ENCODE measurements around the gene MT1G.
"Not testable (repeated sequence)": the region's sequence is repeated elsewhere in the genome, so short reads cannot be mapped to it uniquely, and the experiment has no call there.

The MT1G gene

DNA sequence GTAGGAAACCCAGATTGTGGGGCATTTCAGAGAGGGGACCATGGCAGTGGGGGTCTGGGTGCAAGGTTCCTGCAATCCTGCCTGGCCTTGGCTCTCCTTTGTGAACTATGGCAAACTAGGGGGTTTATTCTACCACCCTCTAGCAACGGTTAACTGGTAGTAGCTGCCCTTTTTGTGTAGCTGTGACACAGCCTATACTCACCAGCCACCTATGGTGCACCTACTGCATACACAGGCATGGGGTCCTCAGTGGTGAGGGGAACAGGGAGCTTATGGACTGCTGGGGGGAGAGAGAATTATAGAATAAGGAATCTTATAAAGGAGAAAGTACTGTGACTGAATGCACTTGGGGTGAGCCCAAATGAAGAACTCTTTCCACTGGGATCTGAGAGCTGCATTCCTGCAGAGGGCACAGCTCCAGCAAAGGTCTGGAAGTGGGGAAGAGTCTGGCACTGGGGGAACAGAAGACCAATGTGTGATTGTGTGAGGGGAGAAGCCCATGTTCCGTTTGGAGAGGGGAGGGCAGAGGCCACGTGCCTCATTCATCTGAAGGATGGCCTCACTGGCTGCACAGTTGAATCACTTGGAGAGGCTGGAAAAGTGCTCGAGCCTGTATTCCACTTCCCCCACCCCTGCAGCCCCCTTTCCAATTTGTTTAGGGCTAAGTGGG lies 16.5 kb upstream of the MT1G start:
- DNase-seq: no peak

- no peak for DNase-seq
Observed at GRCh38 chr16:56683424-56684172, 15.7 kb upstream of the MT1G start.

- no peak for DNase-seq
Observed at GRCh38 chr16:56682703-56683397, 15.0 kb upstream of the MT1G start.

DNA sequence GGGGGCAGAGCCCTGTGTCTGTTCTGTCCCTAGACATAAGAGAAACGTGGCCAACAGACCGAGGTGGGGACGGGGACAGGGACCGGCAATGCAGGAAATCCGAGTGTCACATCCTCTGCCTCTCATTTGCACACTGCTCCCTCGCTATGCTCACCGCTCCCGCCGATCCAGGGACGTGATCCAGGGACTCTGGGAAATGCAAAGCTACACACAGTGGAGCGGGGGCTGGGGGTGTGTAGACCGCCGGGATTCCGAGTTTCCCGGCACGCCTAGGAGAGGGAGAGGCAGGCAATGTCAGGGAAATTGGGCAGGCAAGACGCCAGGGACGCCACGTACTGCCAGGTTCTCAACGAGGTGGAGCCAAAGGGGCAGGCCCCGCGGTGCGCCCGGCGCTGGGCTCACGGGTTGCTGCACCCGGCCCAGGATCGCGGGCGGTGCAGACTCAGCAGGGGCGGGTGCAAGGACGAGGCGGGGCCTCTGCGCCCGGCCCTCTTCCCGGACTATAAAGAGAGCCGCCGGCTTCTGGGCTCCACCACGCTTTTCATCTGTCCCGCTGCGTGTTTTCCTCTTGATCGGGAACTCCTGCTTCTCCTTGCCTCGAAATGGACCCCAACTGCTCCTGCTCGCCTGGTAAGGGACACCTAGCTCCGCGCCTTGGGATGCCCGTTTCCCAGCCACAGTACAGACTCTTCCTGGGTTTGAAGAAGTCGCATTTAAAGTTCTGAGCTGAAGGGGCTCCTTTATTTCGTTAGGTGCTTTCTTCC lies 14.3 kb upstream of the MT1G start, which contains the start of gene MT1X:
Gene MT1X, plus strand, starts transcription at position 532 of the 764 bp plus-strand sequence. Its CDS starts 71 bp downstream, at position 603.
- peak; percentile 47 to 60 for DNase-seq

GRCh38 chr16:56679818-56680217 lies 12.0 kb upstream of the MT1G start:
- DNase-seq: no peak

- DNase-seq: no peak
Observed at GRCh38 chr16:56679078-56679730, 11.3 kb upstream of the MT1G start.

- DNase-seq: no peak
Observed at GRCh38 chr16:56677474-56677873, 9.6 kb upstream of the MT1G start.

GRCh38 chr16:56675685-56676210 lies 7.9 kb upstream of the MT1G start:
- no peak for DNase-seq

GRCh38 chr16:56674570-56674969 lies 6.7 kb upstream of the MT1G start:
- not testable (repeated sequence) for DNase-seq

GRCh38 chr16:56673921-56674320 lies 6.1 kb upstream of the MT1G start:
- no peak for DNase-seq

DNA sequence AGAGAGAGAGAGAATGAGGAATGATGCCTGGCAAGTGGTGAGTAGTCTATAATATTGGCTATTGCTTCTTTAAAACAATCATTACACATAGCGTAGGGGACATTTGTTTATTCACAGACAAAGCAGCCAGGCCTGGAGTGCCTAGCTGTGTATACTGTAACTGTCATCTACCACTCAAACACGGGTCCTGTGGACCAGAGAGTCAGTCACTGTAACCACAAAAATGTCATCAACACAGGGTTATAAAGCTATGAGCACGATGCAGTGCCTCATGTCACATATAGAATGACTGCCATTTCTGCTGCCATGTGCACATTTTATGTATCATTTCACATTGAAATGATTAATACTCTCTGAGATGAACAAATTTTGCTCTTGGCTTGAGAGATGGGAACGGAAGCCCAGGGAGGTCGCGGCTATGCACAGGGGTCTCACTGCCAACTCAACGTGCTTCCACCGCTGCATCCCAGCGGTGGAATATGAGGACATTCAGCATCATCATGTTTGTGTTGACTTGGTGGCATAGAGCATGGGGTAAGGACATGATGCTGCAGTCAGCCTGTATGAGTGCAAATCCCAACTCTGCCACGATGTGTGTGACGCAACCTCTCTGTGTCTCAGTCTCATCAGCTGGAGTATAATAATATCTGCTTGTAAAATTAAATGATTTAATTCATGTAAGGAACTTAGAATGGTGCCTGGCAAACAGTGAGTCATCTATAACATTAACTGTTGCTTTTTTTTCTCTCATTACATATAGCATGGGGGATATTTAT lies 5.1 kb upstream of the MT1G start:
- DNase-seq: no peak

GRCh38 chr16:56672171-56672570 lies 4.3 kb upstream of the MT1G start:
- not testable (repeated sequence) for DNase-seq

- DNase-seq: not testable (repeated sequence)
Observed at GRCh38 chr16:56671691-56672090, 3.8 kb upstream of the MT1G start.

DNA sequence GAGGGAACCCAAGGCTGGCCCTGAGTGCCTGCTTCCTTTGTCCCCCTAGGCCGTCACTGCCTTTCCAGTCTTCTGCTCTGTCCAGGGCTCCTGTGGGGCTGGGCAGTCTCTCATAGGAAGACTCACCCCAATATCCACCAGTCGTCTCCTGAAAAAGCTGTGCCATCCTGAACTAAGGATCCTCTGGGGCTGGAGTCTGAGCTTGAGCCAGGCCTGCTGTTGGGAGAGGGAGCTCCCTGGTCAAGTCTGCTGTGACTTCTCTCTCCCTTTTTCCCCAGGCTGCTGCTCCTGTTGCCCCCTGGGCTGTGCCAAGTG lies 2.7 kb upstream of the MT1G start:
- DNase-seq: no peak

DNA sequence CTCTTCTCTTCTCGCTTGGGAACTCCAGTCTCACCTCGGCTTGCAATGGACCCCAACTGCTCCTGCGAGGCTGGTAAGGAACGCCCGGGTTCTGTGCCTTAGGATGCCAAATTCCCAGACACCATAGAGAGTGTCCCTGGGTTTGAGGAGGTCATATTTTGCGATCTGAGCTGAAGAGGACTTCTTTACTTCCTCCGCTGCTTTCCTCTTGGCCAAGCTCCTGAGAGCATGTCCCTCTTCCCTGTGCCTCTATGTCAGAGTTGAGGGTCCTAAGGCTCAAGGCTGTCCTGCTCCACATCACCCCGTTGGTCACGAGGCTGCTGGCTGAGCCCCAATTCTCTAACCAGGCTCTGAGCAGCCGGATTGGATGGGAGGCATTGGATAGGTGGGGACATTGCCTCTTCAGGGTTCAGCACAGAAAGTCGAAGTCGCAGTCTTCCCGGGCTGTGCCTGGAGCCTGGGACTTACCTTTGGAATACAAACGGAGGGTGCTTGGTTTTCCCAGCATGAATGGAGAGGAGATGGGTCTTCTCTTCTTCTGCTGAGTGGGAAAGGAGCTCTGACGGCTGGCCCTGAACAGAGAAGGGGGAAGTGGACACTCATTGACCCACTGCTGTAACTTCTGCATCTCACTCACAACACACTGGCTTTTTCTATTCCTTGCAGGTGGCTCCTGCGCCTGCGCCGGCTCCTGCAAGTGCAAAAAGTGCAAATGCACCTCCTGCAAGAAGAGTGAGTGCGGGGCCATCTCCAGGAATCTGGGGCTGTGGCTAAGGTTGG lies 2.2 kb upstream of the MT1G start:
- DNase-seq: no peak

GRCh38 chr16:56669005-56669839 lies 1.4 kb upstream of the MT1G start, which contains the start of gene MT1H:
Gene MT1H, plus strand, starts transcription at chr16:56669814. Its CDS starts 71 bp downstream, at chr16:56669885.
- DNase-seq: no peak

- DNase-seq: not testable (repeated sequence)
Observed at GRCh38 chr16:56665286-56666261, 2.3 kb downstream of the MT1G start.

DNA sequence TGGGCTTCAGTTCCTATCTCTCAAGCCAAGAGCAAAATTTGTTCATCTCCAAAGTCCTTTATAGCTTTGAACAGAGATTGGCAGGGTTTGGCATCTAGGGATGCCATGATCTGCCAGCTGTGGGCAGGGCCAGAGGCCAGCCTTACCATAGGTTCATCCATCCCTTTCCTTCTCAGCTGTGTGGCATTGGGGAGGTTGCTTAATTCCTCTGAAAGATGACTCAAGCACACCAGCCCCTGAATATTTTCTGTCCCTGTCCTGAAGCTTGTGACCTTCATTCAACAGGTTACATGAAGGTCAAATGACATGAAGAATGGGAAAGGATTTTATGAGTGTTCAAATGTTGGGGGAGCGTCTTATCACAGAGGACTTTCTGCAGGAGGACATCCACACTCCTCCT lies 3.4 kb downstream of the MT1G start:
- no peak for DNase-seq
